ENCODE data around the gene TAF8. TPM values are rescaled to one million over a fixed set of nuclear protein-coding genes. Genes with fewer than 3 reads are reported as not detected.

TAF8 gene
- total and polyA plus RNA-seq, 10 of the 15 experiments (the other 5 are each of a cell fraction or from before 2014, with no cell fraction given): 11.7 to 30.9 (median 19.9) TPM

DNA sequence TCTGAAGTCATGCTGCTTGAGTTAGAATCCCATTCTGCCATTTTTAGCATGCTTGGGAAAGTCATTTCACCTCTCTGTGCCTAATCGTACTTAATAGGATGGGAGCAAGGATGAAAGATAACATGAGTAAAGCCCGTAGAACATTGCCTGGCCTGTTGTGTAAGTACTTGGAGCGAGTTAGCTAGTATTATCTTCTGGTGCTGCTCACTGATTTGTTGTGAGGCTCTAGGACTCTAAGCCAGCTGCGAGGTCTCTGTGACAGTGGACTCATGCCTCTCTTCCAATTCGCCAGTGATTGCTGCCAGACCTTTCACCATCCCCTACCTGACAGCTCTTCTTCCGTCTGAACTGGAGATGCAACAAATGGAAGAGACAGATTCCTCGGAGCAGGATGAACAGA, 17.8 kb downstream of the TAF8 start:
- no peaks in the 10 kb centered on the region for H3K4me1 ChIP-seq (ENCODE audit: control insufficient read depth, insufficient read depth, low read length)
- H3K9ac ChIP-seq (ENCODE audit: control insufficient read depth, insufficient read depth, low read length): no peak overlapping the region
- H4K20me1 ChIP-seq (ENCODE audit: control insufficient read depth, insufficient read depth): no peaks in the 10 kb centered on the region
- in situ Hi-C loops (cut with MboI): no loop called here
- H3K4me3 ChIP-seq: no peak overlapping the region
- H3K27ac ChIP-seq (ENCODE audit: control insufficient read depth, insufficient read depth): no peak overlapping the region
- ChIA-PET SMC1A (ENCODE audit: uncharacterized antibody, unreplicated experiment) (interaction anchor here (0.6 to 1.1 kb wide), 2 partner anchors 10 to 146 kb away, joined by 3 to 4 read pairs; no protein-coding TSS in a partner anchor), POLR2A (no interaction called here), RAD21 (ENCODE audit: unreplicated experiment) (no interaction called here), CTCF (interaction anchor here (0.5 to 2.0 kb wide), 2 partner anchors 23 to 753 kb away, joined by 3 to 6 read pairs; no protein-coding TSS in a partner anchor)
- no peak for TF ChIP-seq TCF12 (IDR thresholded peaks at IDR 0.05; ENCODE audit: low read depth, low read length)
- no peak for TF ChIP-seq POLR2AphosphoS2 (IDR thresholded peaks at IDR 0.05; ENCODE audit: low read depth, low read length)
- no peak for TF ChIP-seq IRF4 (IDR thresholded peaks at IDR 0.05; ENCODE audit: low read depth, low read length)
- TF ChIP-seq ASH2L (IDR thresholded peaks at IDR 0.05; ENCODE audit: borderline replicate concordance, low read depth): no peak
- no peak for TF ChIP-seq BRCA1 (IDR thresholded peaks at IDR 0.05; ENCODE audit: low read depth, low read length)
- no peak for TF ChIP-seq BMI1 (IDR thresholded peaks at IDR 0.05; ENCODE audit: borderline replicate concordance)
- TF ChIP-seq NRF1 (conservative IDR thresholded peaks at IDR 0.05; ENCODE audit: low read depth, low read length): no peak
- TF ChIP-seq MYB (IDR thresholded peaks at IDR 0.05; ENCODE audit: borderline replicate concordance, low read depth, low read length): no peak
- TF ChIP-seq SMAD5 (IDR thresholded peaks at IDR 0.05; ENCODE audit: low read depth): no peak
- TF ChIP-seq, protein P1, sequence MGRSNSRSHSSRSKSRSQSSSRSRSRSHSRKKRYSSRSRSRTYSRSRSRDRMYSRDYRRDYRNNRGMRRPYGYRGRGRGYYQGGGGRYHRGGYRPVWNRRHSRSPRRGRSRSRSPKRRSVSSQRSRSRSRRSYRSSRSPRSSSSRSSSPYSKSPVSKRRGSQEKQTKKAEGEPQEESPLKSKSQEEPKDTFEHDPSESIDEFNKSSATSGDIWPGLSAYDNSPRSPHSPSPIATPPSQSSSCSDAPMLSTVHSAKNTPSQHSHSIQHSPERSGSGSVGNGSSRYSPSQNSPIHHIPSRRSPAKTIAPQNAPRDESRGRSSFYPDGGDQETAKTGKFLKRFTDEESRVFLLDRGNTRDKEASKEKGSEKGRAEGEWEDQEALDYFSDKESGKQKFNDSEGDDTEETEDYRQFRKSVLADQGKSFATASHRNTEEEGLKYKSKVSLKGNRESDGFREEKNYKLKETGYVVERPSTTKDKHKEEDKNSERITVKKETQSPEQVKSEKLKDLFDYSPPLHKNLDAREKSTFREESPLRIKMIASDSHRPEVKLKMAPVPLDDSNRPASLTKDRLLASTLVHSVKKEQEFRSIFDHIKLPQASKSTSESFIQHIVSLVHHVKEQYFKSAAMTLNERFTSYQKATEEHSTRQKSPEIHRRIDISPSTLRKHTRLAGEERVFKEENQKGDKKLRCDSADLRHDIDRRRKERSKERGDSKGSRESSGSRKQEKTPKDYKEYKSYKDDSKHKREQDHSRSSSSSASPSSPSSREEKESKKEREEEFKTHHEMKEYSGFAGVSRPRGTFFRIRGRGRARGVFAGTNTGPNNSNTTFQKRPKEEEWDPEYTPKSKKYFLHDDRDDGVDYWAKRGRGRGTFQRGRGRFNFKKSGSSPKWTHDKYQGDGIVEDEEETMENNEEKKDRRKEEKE (IDR thresholded peaks at IDR 0.05): no peak
- TF ChIP-seq NFYB (IDR thresholded peaks at IDR 0.05; ENCODE audit: insufficient read depth, low read depth, low read length): no peak
- TF ChIP-seq EP300 (IDR thresholded peaks at IDR 0.05; ENCODE audit: borderline replicate concordance in 1 of 2, control insufficient read depth in 1 of 2, low read depth in 2 of 2, low read length in 2 of 2): no peak
- TF ChIP-seq, protein P2, sequence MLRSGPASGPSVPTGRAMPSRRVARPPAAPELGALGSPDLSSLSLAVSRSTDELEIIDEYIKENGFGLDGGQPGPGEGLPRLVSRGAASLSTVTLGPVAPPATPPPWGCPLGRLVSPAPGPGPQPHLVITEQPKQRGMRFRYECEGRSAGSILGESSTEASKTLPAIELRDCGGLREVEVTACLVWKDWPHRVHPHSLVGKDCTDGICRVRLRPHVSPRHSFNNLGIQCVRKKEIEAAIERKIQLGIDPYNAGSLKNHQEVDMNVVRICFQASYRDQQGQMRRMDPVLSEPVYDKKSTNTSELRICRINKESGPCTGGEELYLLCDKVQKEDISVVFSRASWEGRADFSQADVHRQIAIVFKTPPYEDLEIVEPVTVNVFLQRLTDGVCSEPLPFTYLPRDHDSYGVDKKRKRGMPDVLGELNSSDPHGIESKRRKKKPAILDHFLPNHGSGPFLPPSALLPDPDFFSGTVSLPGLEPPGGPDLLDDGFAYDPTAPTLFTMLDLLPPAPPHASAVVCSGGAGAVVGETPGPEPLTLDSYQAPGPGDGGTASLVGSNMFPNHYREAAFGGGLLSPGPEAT (IDR thresholded peaks at IDR 0.05; ENCODE audit: low read depth): no peak
- no peak for TF ChIP-seq SMARCA5 (IDR thresholded peaks at IDR 0.05)
- no peak for TF ChIP-seq IKZF2 (IDR thresholded peaks at IDR 0.05)
- H3K79me2 ChIP-seq (ENCODE audit: control insufficient read depth, insufficient read depth, low read length): no peaks in the 10 kb centered on the region
- no peaks in the 10 kb centered on the region for H3K27me3 ChIP-seq (replicated peaks in 1 of 2; ENCODE audit: control insufficient read depth in 2 of 2, insufficient read depth in 2 of 2, low read length in 1 of 2)
- FAIRE-seq (no peak), ATAC-seq (no peak), DNase-seq (ENCODE audit: low read depth, low spot score) (no peak)
- BruUV-seq (replicated peaks): no TSS peak
- H3K4me2 ChIP-seq (ENCODE audit: control insufficient read depth, insufficient read depth): no peak overlapping the region
- H3K36me3 ChIP-seq (ENCODE audit: control insufficient read depth in 2 of 2, insufficient read depth in 2 of 2, low read length in 1 of 2): peaks cover 9 to 20% of the 10 kb centered on the region in 2 experiments
- 97% methylated on average over 7 of the region's 7 CpGs for WGBS (ENCODE audit: insufficient coverage, insufficient replicate concordance, low lambda C conversion rate, missing lambda C conversion rate)
- H2AFZ ChIP-seq (ENCODE audit: control insufficient read depth, low read depth, low read length): no peak overlapping the region
- intact Hi-C loops (cut with micrococcal nuclease; ENCODE audit: unreplicated experiment): no loop called here
- no peaks in the 10 kb centered on the region for H3K9me3 ChIP-seq (replicated peaks; ENCODE audit: control insufficient read depth, insufficient read depth, low read length)

Data from GM12878 (cell line).